HepG2 (cell line): ENCODE measurements around the gene AHSG. TPM values are rescaled to one million over a fixed set of nuclear protein-coding genes. Genes with fewer than 3 reads are reported as not detected.

ENCODE experiments used
- ELF4 ChIP-seq: sonication (generic); formaldehyde crosslinking; IDR thresholded peaks from 2 replicates; pipeline ENCODE4 v1.5.0; 2020; ENCODE audit warnings: missing genetic modification reagents, mild to moderate bottlenecking, moderate library complexity, borderline replicate concordance
- HNF4G ChIP-seq, 2 experiments: sonication (generic) in 1 of 2; formaldehyde crosslinking in 1 of 2; IDR thresholded peaks; 2 replicates each; pipeline versions ENCODE4 v1.4.0 to v1.6.1; 2011 to 2020; ENCODE audit warnings: borderline replicate concordance in 2 of 2, low read depth in 2 of 2, mild to moderate bottlenecking in 2 of 2, low read length in 1 of 2, missing genetic modification reagents in 1 of 2, moderate library complexity in 1 of 2
- KAT8 ChIP-seq: IDR thresholded peaks from 2 replicates; pipeline ENCODE4 v1.6.1; 2016; ENCODE audit warnings: missing genetic modification reagents, missing compliant biosample characterization
- MED13 ChIP-seq: sonication (generic); formaldehyde crosslinking; IDR thresholded peaks from 2 replicates; pipeline ENCODE4 v1.5.0; 2020; ENCODE audit warnings: missing genetic modification reagents
- THYN1 ChIP-seq: sonication (generic); formaldehyde crosslinking; IDR thresholded peaks from 2 replicates; pipeline ENCODE4 v1.8.1; 2023; ENCODE audit warnings: low read depth, mild to moderate bottlenecking, moderate library complexity, missing genetic modification reagents, borderline replicate concordance
- ZNF552 ChIP-seq: sonication (generic); formaldehyde crosslinking; IDR thresholded peaks from 2 replicates; pipeline ENCODE4 v1.9.0; 2022; ENCODE audit warnings: missing genetic modification reagents, mild to moderate bottlenecking, borderline replicate concordance
- ZNF7 ChIP-seq: IDR thresholded peaks from 2 replicates; pipeline ENCODE4 v1.6.1; 2016; ENCODE audit warnings: missing biosample characterization, missing genetic modification reagents
- ZNF747 ChIP-seq: sonication (generic); formaldehyde crosslinking; IDR thresholded peaks from 2 replicates; pipeline ENCODE4 v1.8.1; 2023; ENCODE audit warnings: missing genetic modification reagents, mild to moderate bottlenecking, borderline replicate concordance
- ZSCAN9 ChIP-seq: IDR thresholded peaks from 2 replicates; pipeline ENCODE4 v1.6.1; 2016; ENCODE audit warnings: borderline replicate concordance
- polyA plus RNA-seq, 8 experiments: library from polyadenylated mRNA; depleted of rRNA in 3 of 8; stranded (reverse) in 7 of 8; unstranded in 1 of 8; fragments of >200 nt; fragmentation: Illumina TruSeq in 4 of 8; extraction: Trizol in 4 of 8; gene quantifications; 2 replicates each; pipeline versions ENCODE4 v1.2.1 to v1.2.3, GENCODE V29; 2011 to 2016; ENCODE audit warnings: low read depth in 4 of 8, missing spikeins in 1 of 8, mixed read lengths in 1 of 8; ENCODE audit not compliant: insufficient read depth in 1 of 8
- total RNA-seq, 5 experiments: library from RNA; depleted of rRNA; stranded (reverse); fragments of >200 nt; fragmentation: Illumina TruSeq; extraction: Trizol; gene quantifications; 2 replicates each; pipeline ENCODE4 v1.2.3, GENCODE V29; 2016; ENCODE audit warnings: low read depth in 1 of 5
- TF ChIP-seq, protein P1 (sequence below), 2 experiments: IDR thresholded peaks; 2 replicates each; pipeline ENCODE4 v1.6.1; 2011 to 2012; ENCODE audit warnings: low read length in 2 of 2, borderline replicate concordance in 1 of 2, low read depth in 1 of 2, mild to moderate bottlenecking in 1 of 2, moderate library complexity in 1 of 2
- TF ChIP-seq, protein P2 (sequence below): IDR thresholded peaks from 2 replicates; pipeline ENCODE4 v1.6.1; 2012; ENCODE audit warnings: low read length, improper control_type of control experiment
- TF ChIP-seq, protein P3 (sequence below): IDR thresholded peaks from 2 replicates; pipeline ENCODE4 v1.6.1; 2016; ENCODE audit warnings: mild to moderate bottlenecking
- TF ChIP-seq, protein P4 (sequence below): sonication (generic); formaldehyde crosslinking; IDR thresholded peaks from 2 replicates; pipeline ENCODE4 v1.5.1; 2020; ENCODE audit warnings: mild to moderate bottlenecking, missing genetic modification reagents, moderate library complexity
- TF ChIP-seq, protein P5 (sequence below): sonication (generic); formaldehyde crosslinking; IDR thresholded peaks from 2 replicates; pipeline ENCODE4 v1.5.0; 2020; ENCODE audit warnings: mild to moderate bottlenecking, low read depth, missing genetic modification reagents, borderline replicate concordance

Gene AHSG
- total and polyA plus RNA-seq, 2 of the 13 experiments (the other 11 are each of a cell fraction or from before 2014, with no cell fraction given): 2,043 to 19,152 TPM

- TF ChIP-seq, protein P1, sequence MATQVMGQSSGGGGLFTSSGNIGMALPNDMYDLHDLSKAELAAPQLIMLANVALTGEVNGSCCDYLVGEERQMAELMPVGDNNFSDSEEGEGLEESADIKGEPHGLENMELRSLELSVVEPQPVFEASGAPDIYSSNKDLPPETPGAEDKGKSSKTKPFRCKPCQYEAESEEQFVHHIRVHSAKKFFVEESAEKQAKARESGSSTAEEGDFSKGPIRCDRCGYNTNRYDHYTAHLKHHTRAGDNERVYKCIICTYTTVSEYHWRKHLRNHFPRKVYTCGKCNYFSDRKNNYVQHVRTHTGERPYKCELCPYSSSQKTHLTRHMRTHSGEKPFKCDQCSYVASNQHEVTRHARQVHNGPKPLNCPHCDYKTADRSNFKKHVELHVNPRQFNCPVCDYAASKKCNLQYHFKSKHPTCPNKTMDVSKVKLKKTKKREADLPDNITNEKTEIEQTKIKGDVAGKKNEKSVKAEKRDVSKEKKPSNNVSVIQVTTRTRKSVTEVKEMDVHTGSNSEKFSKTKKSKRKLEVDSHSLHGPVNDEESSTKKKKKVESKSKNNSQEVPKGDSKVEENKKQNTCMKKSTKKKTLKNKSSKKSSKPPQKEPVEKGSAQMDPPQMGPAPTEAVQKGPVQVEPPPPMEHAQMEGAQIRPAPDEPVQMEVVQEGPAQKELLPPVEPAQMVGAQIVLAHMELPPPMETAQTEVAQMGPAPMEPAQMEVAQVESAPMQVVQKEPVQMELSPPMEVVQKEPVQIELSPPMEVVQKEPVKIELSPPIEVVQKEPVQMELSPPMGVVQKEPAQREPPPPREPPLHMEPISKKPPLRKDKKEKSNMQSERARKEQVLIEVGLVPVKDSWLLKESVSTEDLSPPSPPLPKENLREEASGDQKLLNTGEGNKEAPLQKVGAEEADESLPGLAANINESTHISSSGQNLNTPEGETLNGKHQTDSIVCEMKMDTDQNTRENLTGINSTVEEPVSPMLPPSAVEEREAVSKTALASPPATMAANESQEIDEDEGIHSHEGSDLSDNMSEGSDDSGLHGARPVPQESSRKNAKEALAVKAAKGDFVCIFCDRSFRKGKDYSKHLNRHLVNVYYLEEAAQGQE (IDR thresholded peaks at IDR 0.05; ENCODE audit: borderline replicate concordance in 1 of 2, low read depth in 1 of 2, low read length in 2 of 2): peak in 1 of 2 experiments; percentile 49; a peak in 1 of 4 replicates
- TF ChIP-seq ELF4 (CRISPR knock-in tag) (no peak; the same call in 1 of the 2 replicates), ZNF747 (CRISPR knock-in tag) (0 out of 2 replicates have a peak, but pooled peaks have one; percentile 84), ZSCAN9 (CRISPR knock-in tag) (no peak), THYN1 (CRISPR knock-in tag) (0 out of 2 replicates have a peak, but pooled peaks have one; percentile 66), MED13 (CRISPR knock-in tag) (no peak), KAT8 (CRISPR knock-in tag) (peak; percentile 92), ZNF7 (CRISPR knock-in tag) (no peak), HNF4G (IDR thresholded peaks at IDR 0.05; ENCODE audit: borderline replicate concordance, low read depth, low read length) (peak; percentile 78), HNF4G (CRISPR knock-in tag; IDR thresholded peaks at IDR 0.05; ENCODE audit: borderline replicate concordance, low read depth) (peak; percentile 25; the same call in 1 of the 2 replicates), ZNF552 (CRISPR knock-in tag) (0 out of 2 replicates have a peak, but pooled peaks have one; percentile 42)
- TF ChIP-seq, protein P2, sequence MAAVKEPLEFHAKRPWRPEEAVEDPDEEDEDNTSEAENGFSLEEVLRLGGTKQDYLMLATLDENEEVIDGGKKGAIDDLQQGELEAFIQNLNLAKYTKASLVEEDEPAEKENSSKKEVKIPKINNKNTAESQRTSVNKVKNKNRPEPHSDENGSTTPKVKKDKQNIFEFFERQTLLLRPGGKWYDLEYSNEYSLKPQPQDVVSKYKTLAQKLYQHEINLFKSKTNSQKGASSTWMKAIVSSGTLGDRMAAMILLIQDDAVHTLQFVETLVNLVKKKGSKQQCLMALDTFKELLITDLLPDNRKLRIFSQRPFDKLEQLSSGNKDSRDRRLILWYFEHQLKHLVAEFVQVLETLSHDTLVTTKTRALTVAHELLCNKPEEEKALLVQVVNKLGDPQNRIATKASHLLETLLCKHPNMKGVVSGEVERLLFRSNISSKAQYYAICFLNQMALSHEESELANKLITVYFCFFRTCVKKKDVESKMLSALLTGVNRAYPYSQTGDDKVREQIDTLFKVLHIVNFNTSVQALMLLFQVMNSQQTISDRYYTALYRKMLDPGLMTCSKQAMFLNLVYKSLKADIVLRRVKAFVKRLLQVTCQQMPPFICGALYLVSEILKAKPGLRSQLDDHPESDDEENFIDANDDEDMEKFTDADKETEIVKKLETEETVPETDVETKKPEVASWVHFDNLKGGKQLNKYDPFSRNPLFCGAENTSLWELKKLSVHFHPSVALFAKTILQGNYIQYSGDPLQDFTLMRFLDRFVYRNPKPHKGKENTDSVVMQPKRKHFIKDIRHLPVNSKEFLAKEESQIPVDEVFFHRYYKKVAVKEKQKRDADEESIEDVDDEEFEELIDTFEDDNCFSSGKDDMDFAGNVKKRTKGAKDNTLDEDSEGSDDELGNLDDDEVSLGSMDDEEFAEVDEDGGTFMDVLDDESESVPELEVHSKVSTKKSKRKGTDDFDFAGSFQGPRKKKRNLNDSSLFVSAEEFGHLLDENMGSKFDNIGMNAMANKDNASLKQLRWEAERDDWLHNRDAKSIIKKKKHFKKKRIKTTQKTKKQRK: no peak
- TF ChIP-seq, protein P3, sequence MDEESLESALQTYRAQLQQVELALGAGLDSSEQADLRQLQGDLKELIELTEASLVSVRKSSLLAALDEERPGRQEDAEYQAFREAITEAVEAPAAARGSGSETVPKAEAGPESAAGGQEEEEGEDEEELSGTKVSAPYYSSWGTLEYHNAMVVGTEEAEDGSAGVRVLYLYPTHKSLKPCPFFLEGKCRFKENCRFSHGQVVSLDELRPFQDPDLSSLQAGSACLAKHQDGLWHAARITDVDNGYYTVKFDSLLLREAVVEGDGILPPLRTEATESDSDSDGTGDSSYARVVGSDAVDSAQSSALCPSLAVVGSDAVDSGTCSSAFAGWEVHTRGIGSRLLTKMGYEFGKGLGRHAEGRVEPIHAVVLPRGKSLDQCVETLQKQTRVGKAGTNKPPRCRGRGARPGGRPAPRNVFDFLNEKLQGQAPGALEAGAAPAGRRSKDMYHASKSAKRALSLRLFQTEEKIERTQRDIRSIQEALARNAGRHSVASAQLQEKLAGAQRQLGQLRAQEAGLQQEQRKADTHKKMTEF (CRISPR knock-in tag): peak; percentile 63
- TF ChIP-seq, protein P4, sequence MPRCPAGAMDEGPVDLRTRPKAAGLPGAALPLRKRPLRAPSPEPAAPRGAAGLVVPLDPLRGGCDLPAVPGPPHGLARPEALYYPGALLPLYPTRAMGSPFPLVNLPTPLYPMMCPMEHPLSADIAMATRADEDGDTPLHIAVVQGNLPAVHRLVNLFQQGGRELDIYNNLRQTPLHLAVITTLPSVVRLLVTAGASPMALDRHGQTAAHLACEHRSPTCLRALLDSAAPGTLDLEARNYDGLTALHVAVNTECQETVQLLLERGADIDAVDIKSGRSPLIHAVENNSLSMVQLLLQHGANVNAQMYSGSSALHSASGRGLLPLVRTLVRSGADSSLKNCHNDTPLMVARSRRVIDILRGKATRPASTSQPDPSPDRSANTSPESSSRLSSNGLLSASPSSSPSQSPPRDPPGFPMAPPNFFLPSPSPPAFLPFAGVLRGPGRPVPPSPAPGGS (CRISPR knock-in tag): peak; percentile 67; the same call in 1 of the 2 replicates
- TF ChIP-seq, protein P5, sequence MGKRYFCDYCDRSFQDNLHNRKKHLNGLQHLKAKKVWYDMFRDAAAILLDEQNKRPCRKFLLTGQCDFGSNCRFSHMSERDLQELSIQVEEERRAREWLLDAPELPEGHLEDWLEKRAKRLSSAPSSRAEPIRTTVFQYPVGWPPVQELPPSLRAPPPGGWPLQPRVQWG (CRISPR knock-in tag): no peak
These were observed 45.6 kb upstream of the AHSG start, which contains the start of gene TBCCD1 (continued) for GRCh38 chr3:186567072-186567921.
